Measurements from ENCODE around the gene CARD11.

DNA sequence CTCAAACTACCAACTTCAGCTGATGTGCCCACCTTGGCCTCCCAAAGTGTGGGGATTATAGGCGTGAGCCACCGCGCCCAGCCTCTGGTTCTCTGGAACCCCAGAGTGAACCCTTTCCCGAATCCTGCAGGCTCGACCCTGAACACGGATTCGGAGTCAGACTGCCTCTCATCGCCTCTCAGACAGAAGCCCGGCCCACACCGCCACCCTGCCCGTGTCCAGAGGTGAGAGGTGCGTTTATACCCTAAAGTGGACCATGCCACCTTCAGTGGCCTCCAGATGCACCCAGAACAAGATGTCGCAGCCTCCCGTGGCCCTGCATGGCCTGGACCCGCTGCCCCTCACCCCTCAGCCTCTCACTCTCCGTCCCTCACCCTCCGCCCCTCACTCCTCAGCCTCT, 134.6 kb downstream of the CARD11 start:
- TF ChIP-seq, protein P1, sequence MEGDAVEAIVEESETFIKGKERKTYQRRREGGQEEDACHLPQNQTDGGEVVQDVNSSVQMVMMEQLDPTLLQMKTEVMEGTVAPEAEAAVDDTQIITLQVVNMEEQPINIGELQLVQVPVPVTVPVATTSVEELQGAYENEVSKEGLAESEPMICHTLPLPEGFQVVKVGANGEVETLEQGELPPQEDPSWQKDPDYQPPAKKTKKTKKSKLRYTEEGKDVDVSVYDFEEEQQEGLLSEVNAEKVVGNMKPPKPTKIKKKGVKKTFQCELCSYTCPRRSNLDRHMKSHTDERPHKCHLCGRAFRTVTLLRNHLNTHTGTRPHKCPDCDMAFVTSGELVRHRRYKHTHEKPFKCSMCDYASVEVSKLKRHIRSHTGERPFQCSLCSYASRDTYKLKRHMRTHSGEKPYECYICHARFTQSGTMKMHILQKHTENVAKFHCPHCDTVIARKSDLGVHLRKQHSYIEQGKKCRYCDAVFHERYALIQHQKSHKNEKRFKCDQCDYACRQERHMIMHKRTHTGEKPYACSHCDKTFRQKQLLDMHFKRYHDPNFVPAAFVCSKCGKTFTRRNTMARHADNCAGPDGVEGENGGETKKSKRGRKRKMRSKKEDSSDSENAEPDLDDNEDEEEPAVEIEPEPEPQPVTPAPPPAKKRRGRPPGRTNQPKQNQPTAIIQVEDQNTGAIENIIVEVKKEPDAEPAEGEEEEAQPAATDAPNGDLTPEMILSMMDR (IDR thresholded peaks at IDR 0.05) = no peak
- no peak for TF ChIP-seq POLR2AphosphoS5 (IDR thresholded peaks at IDR 0.05)
